H1 (cell line): Measurements from ENCODE around the gene SRD5A3. TPM values are rescaled to one million over a fixed set of nuclear protein-coding genes. Genes with fewer than 3 reads are reported as not detected.

Source experiments
- CTCF ChIA-PET: fragments of 300-600 bp; sonication (Branson Sonifier 250); formaldehyde crosslinking; loops from one replicate; lab custom pipeline; 2021; ENCODE audit not compliant: partially characterized antibody; lab: Charles Lee
- POLR2A ChIA-PET: fragments of 300-600 bp; sonication (Branson Sonifier 250); formaldehyde crosslinking; loops from one replicate; lab custom pipeline; 2021; ENCODE audit warnings: inconsistent platforms; ENCODE audit not compliant: partially characterized antibody; lab: Charles Lee
- DNase-seq, 2 experiments: peaks; one replicate each; pipeline versions ENCODE4 v3.0.0 to v3.0.0-alpha.2; 2010 to 2022; ENCODE audit warnings: low spot score in 2 of 2, low read depth in 1 of 2, mixed read lengths in 1 of 2
- FAIRE-seq: peaks from 2 replicates; lab custom pipeline; 2011; peaks lifted over from hg19 to GRCh38; lab: Jason Lieb, UNC
- H2AFZ ChIP-seq: 2 replicates; pipeline ENCODE4 v1.8.1; 2012; ENCODE audit warnings: low read length, inconsistent platforms
- H2AK5ac ChIP-seq: 2 replicates; pipeline ENCODE4 v1.6.1; 2013; ENCODE audit warnings: low read depth, low read length
- H2BK120ac ChIP-seq: replicated peaks from 2 replicates; pipeline ENCODE3; 2013; ENCODE audit warnings: low read depth, low read length, inconsistent platforms
- H2BK12ac ChIP-seq: 2 replicates; pipeline ENCODE4 v1.6.1; 2013; ENCODE audit warnings: low read depth, low read length
- H2BK15ac ChIP-seq: 2 replicates; pipeline ENCODE4 v1.6.1; 2013; ENCODE audit warnings: low read length
- H2BK20ac ChIP-seq: 2 replicates; pipeline ENCODE4 v1.6.1; 2013; ENCODE audit warnings: low read length
- H2BK5ac ChIP-seq: 2 replicates; pipeline ENCODE4 v1.6.1; 2013; ENCODE audit warnings: low read depth, low read length
- H3K14ac ChIP-seq: 2 replicates; pipeline ENCODE4 v1.6.1; 2013; ENCODE audit warnings: inconsistent platforms; ENCODE audit not compliant: insufficient read length
- H3K18ac ChIP-seq: 2 replicates; pipeline ENCODE4 v1.6.1; 2013; ENCODE audit warnings: low read length; ENCODE audit errors: extremely low read depth
- H3K23ac ChIP-seq: 2 replicates; pipeline ENCODE4 v1.6.1; 2013; ENCODE audit warnings: inconsistent platforms; ENCODE audit not compliant: insufficient read length
- H3K23me2 ChIP-seq: 2 replicates; pipeline ENCODE4 v1.6.1; 2013; ENCODE audit warnings: low read depth, low read length
- H3K27ac ChIP-seq: 2 replicates; pipeline ENCODE4 v1.6.1; 2011; ENCODE audit warnings: low read depth, low read length, inconsistent platforms
- H3K27me3 ChIP-seq, 4 experiments: replicated peaks in 1 of 4; 1 replicate in 1 of 4; 2 replicates in 3 of 4; pipeline versions ENCODE4 v1.6.1 to v1.8.1; 2011 to 2013; ENCODE audit warnings: low read length in 3 of 4, mild to moderate bottlenecking in 3 of 4, inconsistent platforms in 2 of 4, mixed read lengths in 2 of 4, moderate library complexity in 1 of 4; ENCODE audit not compliant: control insufficient read depth in 3 of 4, insufficient read depth in 3 of 4; ENCODE audit errors: extremely low read depth in 1 of 4
- H3K36me3 ChIP-seq, 4 experiments: 2 replicates each; pipeline versions ENCODE4 v1.6.1 to v1.8.1; 2011 to 2013; ENCODE audit warnings: mild to moderate bottlenecking in 4 of 4, low read length in 3 of 4, moderate library complexity in 2 of 4, control low read depth in 1 of 4, inconsistent platforms in 1 of 4; ENCODE audit not compliant: insufficient read depth in 4 of 4, control insufficient read depth in 2 of 4
- H3K4ac ChIP-seq: replicated peaks from 2 replicates; pipeline ENCODE3; 2013; ENCODE audit warnings: low read length, low read depth, mixed read lengths, inconsistent platforms; ENCODE audit not compliant: insufficient read length
- H3K4me1 ChIP-seq, 4 experiments: replicated peaks in 1 of 4; 1 replicate in 1 of 4; 2 replicates in 3 of 4; pipeline versions ENCODE4 v1.6.1 to v1.8.1; 2011 to 2013; ENCODE audit warnings: low read length in 3 of 4, inconsistent platforms in 2 of 4, mixed read lengths in 1 of 4; ENCODE audit not compliant: insufficient read depth in 4 of 4, control insufficient read depth in 3 of 4
- H3K4me2 ChIP-seq, 2 experiments: 2 replicates each; pipeline versions ENCODE4 v1.6.1 to v1.8.1; 2011 to 2013; ENCODE audit warnings: low read depth in 2 of 2, low read length in 2 of 2, control low read depth in 1 of 2, inconsistent platforms in 1 of 2, mild to moderate bottlenecking in 1 of 2; ENCODE audit not compliant: insufficient read depth in 1 of 2
- H3K4me3 ChIP-seq, 4 experiments: fragments of 200-600, 300-600 bp in 1 of 4; sonication (generic), shearing (Covaris generic), sonication (Bioruptor Twin) in 1 of 4; 2 replicates each; pipeline versions ENCODE4 v1.5.1 to v1.8.1; 2011 to 2016; ENCODE audit warnings: low read length in 4 of 4, low read depth in 3 of 4, control low read depth in 2 of 4, inconsistent platforms in 2 of 4, mild to moderate bottlenecking in 2 of 4, mixed read lengths in 1 of 4, moderate library complexity in 1 of 4; ENCODE audit not compliant: insufficient read depth in 2 of 4; ENCODE audit errors: extremely low read depth in 1 of 4
- H3K56ac ChIP-seq: replicated peaks from 2 replicates; pipeline ENCODE3; 2013; ENCODE audit warnings: low read depth, mild to moderate bottlenecking, mixed read lengths, low read length, inconsistent platforms; ENCODE audit not compliant: insufficient read length
- H3K79me1 ChIP-seq: 2 replicates; pipeline ENCODE4 v1.6.1; 2013; ENCODE audit warnings: low read depth, low read length, control low read depth
- H3K79me2 ChIP-seq, 2 experiments: 2 replicates each; pipeline versions ENCODE4 v1.6.1 to v1.8.1; 2012 to 2013; ENCODE audit warnings: low read length in 2 of 2, mild to moderate bottlenecking in 2 of 2, inconsistent platforms in 1 of 2; ENCODE audit not compliant: insufficient read depth in 2 of 2, control insufficient read depth in 1 of 2
- H3K9ac ChIP-seq, 4 experiments: replicated peaks in 1 of 4; 1 replicate in 1 of 4; 2 replicates in 3 of 4; pipeline versions ENCODE4 v1.6.1 to v1.8.1; 2011 to 2013; ENCODE audit warnings: low read depth in 3 of 4, low read length in 3 of 4, control low read depth in 2 of 4, mild to moderate bottlenecking in 2 of 4, moderate library complexity in 2 of 4, inconsistent platforms in 1 of 4; ENCODE audit errors: extremely low read depth in 1 of 4
- H3K9me3 ChIP-seq, 2 experiments: 2 replicates each; pipeline versions ENCODE4 v1.6.1 to v1.8.1; 2012 to 2013; ENCODE audit warnings: mild to moderate bottlenecking in 2 of 2, moderate library complexity in 2 of 2, control low read depth in 1 of 2, inconsistent platforms in 1 of 2, low read depth in 1 of 2, low read length in 1 of 2, mixed read lengths in 1 of 2; ENCODE audit not compliant: insufficient read depth in 2 of 2
- H4K20me1 ChIP-seq, 2 experiments: replicated peaks in 1 of 2; 2 replicates each; pipeline versions ENCODE3 to v1.8.1; 2011 to 2013; ENCODE audit warnings: inconsistent platforms in 2 of 2, low read length in 2 of 2, mild to moderate bottlenecking in 1 of 2; ENCODE audit not compliant: insufficient read depth in 2 of 2, control insufficient read depth in 1 of 2
- H4K5ac ChIP-seq: 2 replicates; pipeline ENCODE4 v1.6.1; 2013; ENCODE audit warnings: low read length, low read depth, mixed read lengths, inconsistent platforms; ENCODE audit not compliant: insufficient read length
- H4K8ac ChIP-seq: 2 replicates; pipeline ENCODE4 v1.8.0; 2013; ENCODE audit warnings: mild to moderate bottlenecking, moderate library complexity, low read length, inconsistent platforms; ENCODE audit not compliant: insufficient read depth; ENCODE audit errors: extremely low read depth
- H4K91ac ChIP-seq: replicated peaks from 2 replicates; pipeline ENCODE3; 2013; ENCODE audit warnings: low read length, mixed read lengths, inconsistent platforms; ENCODE audit not compliant: insufficient read length
- ASH2L ChIP-seq: fragments of 200-600, 300-600 bp; sonication (generic); IDR thresholded peaks from one replicate; pipeline ENCODE4 v1.7.1; 2017; ENCODE audit warnings: low read length
- CBX5 ChIP-seq: fragments of 300-800, 300-1000 bp; sonication (generic); IDR thresholded peaks from 2 replicates; pipeline ENCODE4 v1.7.1; 2016; ENCODE audit warnings: antibody characterized with exemption, low read length, low read depth
- EGR1 ChIP-seq: IDR thresholded peaks from 2 replicates; pipeline ENCODE4 v1.6.1; 2011; ENCODE audit warnings: low read depth, low read length, borderline replicate concordance
- KDM5A ChIP-seq: fragments of 200-600 bp; IDR thresholded peaks from 2 replicates; pipeline ENCODE4 v1.7.1; 2012; ENCODE audit warnings: mild to moderate bottlenecking, low read length, inconsistent platforms, mixed read lengths
- NANOG ChIP-seq: IDR thresholded peaks from 2 replicates; pipeline ENCODE4 v1.6.1; 2011; ENCODE audit warnings: low read length, low read depth, mild to moderate bottlenecking, inconsistent platforms; ENCODE audit not compliant: insufficient read depth, poor library complexity, severe bottlenecking
- RAD21 ChIP-seq, 2 experiments: IDR thresholded peaks in 1 of 2; conservative IDR thresholded peaks in 1 of 2; 2 replicates each; pipeline ENCODE4 v1.6.1; 2011; ENCODE audit warnings: low read depth in 2 of 2, low read length in 2 of 2, improper control_type of control experiment in 1 of 2, inconsistent platforms in 1 of 2, mild to moderate bottlenecking in 1 of 2, moderate library complexity in 1 of 2
- RFX5 ChIP-seq: IDR thresholded peaks from 2 replicates; pipeline ENCODE4 v1.6.1; 2011; ENCODE audit warnings: low read depth, low read length, improper control_type of control experiment, borderline replicate concordance
- RXRA ChIP-seq: IDR thresholded peaks from 2 replicates; pipeline ENCODE4 v1.6.1; 2011; ENCODE audit warnings: low read depth, mild to moderate bottlenecking, low read length, moderate library complexity; ENCODE audit not compliant: insufficient read depth
- SIX5 ChIP-seq: IDR thresholded peaks from 2 replicates; pipeline ENCODE4 v1.6.1; 2011; ENCODE audit warnings: mild to moderate bottlenecking, low read depth, low read length
- SRF ChIP-seq: IDR thresholded peaks from 2 replicates; pipeline ENCODE4 v1.6.1; 2011; ENCODE audit warnings: mild to moderate bottlenecking, low read depth, low read length, moderate library complexity
- TCF12 ChIP-seq: IDR thresholded peaks from 2 replicates; pipeline ENCODE4 v1.6.1; 2011; ENCODE audit warnings: low read depth, mild to moderate bottlenecking, low read length
- WGBS, 2 experiments: shearing (Covaris generic) in 1 of 2; methylation state at CpG; one replicate each; pipeline versions ENCODE4 v1.1.6 to v1.1.7; 2013 to 2015; ENCODE audit warnings: low lambda C conversion rate in 2 of 2, mixed read lengths in 2 of 2, inconsistent platforms in 1 of 2, low coverage in 1 of 2, missing lambda C conversion rate in 1 of 2; ENCODE audit not compliant: insufficient replicate concordance in 2 of 2, insufficient coverage in 1 of 2, insufficient read length in 1 of 2; ENCODE audit errors: extremely low coverage in 1 of 2, missing lambda C conversion rate in 1 of 2; 5-methylcytosine and 5-hydroxymethylcytosine counted together
- polyA plus RNA-seq, 7 experiments: library from polyadenylated mRNA; depleted of rRNA in 3 of 7; stranded (reverse) in 5 of 7; unstranded in 2 of 7; fragments of >200 nt in 5 of 7; fragments of 200-250 nt in 2 of 7; gene quantifications; 1 replicate in 5 of 7; 2 replicates in 1 of 7; 4 replicates in 1 of 7; pipeline versions ENCODE4 v1.2.1 to v1.2.3, GENCODE V29; 2011 to 2013; ENCODE audit warnings: missing spikeins in 2 of 7, mixed read lengths in 2 of 7
- total RNA-seq: library from RNA; stranded (reverse); fragmentation: NEBNext Ultra II Directional; extraction: Animal tissue kit (Norgen Biotek cat#: 25700); gene quantifications from 2 replicates; pipeline ENCODE4 v1.2.1, GENCODE V29; 2021
- TF ChIP-seq, protein P1 (sequence below): IDR thresholded peaks from 2 replicates; pipeline ENCODE4 v1.6.1; 2012; ENCODE audit warnings: inconsistent platforms

The SRD5A3 gene
- total and polyA plus RNA-seq, 2 of the 8 experiments (the other 6 are each of a cell fraction or from before 2014, with no cell fraction given) = 19.6 to 34.6 TPM

DNA sequence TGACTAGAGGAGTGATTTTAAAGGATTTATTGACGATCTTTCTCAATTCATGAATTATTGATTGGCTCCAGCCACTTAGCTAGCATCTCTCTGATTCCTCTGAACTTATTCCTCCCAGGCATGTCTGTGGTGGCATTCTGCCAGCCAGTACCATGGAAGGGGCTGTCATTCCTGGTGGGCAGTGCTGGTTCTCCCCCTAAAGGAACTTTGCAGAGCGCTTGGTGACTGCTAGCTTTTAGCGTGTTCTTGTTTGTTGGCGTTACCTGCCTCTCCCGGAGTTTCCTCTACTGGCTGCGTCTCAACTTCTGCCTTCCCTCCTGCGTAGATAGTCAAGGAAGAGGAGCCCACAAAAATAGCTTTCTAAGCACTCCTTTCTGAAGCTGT is 19.3 kb downstream of the SRD5A3 start:
- Histone ChIP-seq H4K5ac (peak overlapping the region; percentile 32), H3K14ac (no peak overlapping the region), H2AFZ (no peak overlapping the region), H2BK12ac (peak overlapping the region; percentile 32; the same call in 1 of the 2 replicates)
- DNase-seq = no peak
- WGBS, 2 experiments = 94% methylated on average over 7 of the region's 7 CpGs; no CpG with 5 or more reads in 1 of the 2 experiments
- no peak for TF ChIP-seq SIX5
- no peak for TF ChIP-seq RXRA
- TF ChIP-seq CBX5 = no peak
- no peak for TF ChIP-seq RFX5
- TF ChIP-seq, protein P1, sequence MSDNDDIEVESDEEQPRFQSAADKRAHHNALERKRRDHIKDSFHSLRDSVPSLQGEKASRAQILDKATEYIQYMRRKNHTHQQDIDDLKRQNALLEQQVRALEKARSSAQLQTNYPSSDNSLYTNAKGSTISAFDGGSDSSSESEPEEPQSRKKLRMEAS = no peak
- TF ChIP-seq RAD21 (IDR thresholded peaks at IDR 0.05 in 1 of 2, conservative IDR thresholded peaks at IDR 0.05 in 1 of 2; ENCODE audit: low read depth in 2 of 2, low read length in 2 of 2) = no peak
- TF ChIP-seq ASH2L = no peak
- no peak for TF ChIP-seq KDM5A
- no peak for TF ChIP-seq TCF12
- TF ChIP-seq NANOG = no peak
- no peak for TF ChIP-seq EGR1
- no peak for TF ChIP-seq SRF
- TF ChIP-seq, all 59 proteins: peak for 0
- no peaks in the 10 kb centered on the region for H3K79me2 ChIP-seq
- H3K27me3 ChIP-seq = no peaks in the 10 kb centered on the region
- no peak overlapping the region for H3K4ac ChIP-seq
- peak overlapping the region; percentile 17 for H4K91ac ChIP-seq
- H3K27ac ChIP-seq = 0 out of 2 replicates have a peak overlapping the region, but pooled peaks have one; percentile 40
- CTCF ChIA-PET = interaction anchor here (1.3 to 3.0 kb wide), 4 partner anchors 10 to 20 kb away, joined by 4 to 15 read pairs (median 6); partner anchors contain the start of gene SRD5A3
- no peak overlapping the region for H3K23ac ChIP-seq
- peak overlapping the region; percentile 17; the same call in 1 of the 2 replicates for H2BK5ac ChIP-seq
- H2AK5ac ChIP-seq = no peak overlapping the region
- FAIRE-seq = no peak
- H2BK120ac ChIP-seq = peak overlapping the region; percentile 28
- no peak overlapping the region for H3K4me3 ChIP-seq
- H3K4me1 ChIP-seq = peaks cover 6 to 20% (median 11%) of the 10 kb centered on the region in 4 experiments; a peak in 6 of 7 replicates
- H3K9ac ChIP-seq = no peak overlapping the region
- no peaks in the 10 kb centered on the region for H4K20me1 ChIP-seq
- POLR2A ChIA-PET = interaction anchor here (1.1 to 2.1 kb wide), 4 partner anchors 12 to 53 kb away, joined by 3 to 15 read pairs (median 5); partner anchors contain the start of gene TMEM165
- H3K4me2 ChIP-seq = 0 out of 4 replicates have a peak overlapping the region, but pooled peaks of 1 of the 2 experiments have one; percentile 24
- H3K9me3 ChIP-seq = no peaks in the 10 kb centered on the region
- peak overlapping the region; percentile 80; the same call in 1 of the 2 replicates for H2BK20ac ChIP-seq
- H3K56ac ChIP-seq = no peak overlapping the region
- no peak overlapping the region; the same call in 1 of the 2 replicates for H4K8ac ChIP-seq
- H3K36me3 ChIP-seq = peaks cover 0 to 2% (median 0%) of the 10 kb centered on the region in 4 experiments; a peak in 1 of 8 replicates
- H2BK15ac ChIP-seq = no peak overlapping the region
- peaks cover 3% of the 10 kb centered on the region; the same call in 1 of the 2 replicates for H3K23me2 ChIP-seq
- no peaks in the 10 kb centered on the region for H3K79me1 ChIP-seq
- H3K18ac ChIP-seq = no peak overlapping the region
